Stimulated activated CD8-positive, alpha-beta memory T cell treated with anti-CD3 and anti-CD28 coated beads, Interleukin-12 subunit alpha, Interleukin-12 subunit beta, amount 100 ng/mL, for 24 hours (primary cell): ENCODE data around the gene RNF182.
"Not testable (repeated sequence)": the region's sequence is repeated elsewhere in the genome, so short reads cannot be mapped to it uniquely, and the experiment has no call there.

ENCODE experiments used
- DNase-seq: peaks from one replicate; pipeline ENCODE4 v3.0.0-alpha.2; 2020; ENCODE audit errors: extremely low read depth

Gene RNF182

DNA sequence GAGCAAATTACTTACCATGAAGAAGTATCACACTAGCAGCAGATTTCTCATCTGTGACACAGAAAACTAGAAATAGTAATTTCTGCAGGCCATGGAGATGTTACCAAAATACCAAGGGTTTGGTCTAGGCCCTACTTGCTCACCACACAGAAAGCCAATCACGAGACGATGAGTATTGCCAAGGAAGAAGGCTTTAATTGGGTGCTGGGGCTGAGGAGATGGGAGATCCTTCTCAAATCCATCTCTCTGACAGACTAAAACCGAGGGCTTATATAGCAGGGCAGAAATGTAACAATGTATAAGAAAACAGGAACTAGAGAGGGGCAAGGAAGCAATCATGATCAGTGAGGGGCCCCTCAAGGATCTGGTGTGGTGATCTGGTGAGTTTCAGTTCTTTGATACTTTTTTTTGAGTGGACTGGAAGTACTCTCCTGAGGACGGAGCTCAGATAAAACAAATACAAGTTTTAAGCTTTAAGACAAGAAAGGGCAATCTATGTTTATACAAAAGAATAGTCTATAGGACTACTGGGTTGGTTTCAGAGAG lies 40.9 kb downstream of the RNF182 start:
- no peak for DNase-seq

DNA sequence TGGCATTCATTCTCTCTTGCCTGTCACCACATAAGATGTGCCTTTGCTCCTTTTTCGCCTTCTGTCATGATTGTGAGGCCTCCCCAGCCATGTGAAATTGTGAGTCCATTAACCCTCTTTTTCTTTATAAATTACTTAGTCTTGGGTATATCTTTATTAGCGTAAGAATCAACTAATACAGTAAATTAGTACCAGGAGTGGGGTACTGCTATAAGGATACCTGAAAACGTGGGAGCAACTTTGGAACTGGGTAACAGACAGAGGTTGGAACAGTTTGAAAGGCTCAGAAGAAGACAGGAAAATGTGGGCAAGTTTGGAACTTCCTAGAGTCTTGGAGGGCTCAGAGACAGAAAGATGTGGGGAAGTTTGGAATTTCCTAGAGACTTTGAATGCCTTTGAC lies 46.6 kb downstream of the RNF182 start:
- DNase-seq = no peak

DNA sequence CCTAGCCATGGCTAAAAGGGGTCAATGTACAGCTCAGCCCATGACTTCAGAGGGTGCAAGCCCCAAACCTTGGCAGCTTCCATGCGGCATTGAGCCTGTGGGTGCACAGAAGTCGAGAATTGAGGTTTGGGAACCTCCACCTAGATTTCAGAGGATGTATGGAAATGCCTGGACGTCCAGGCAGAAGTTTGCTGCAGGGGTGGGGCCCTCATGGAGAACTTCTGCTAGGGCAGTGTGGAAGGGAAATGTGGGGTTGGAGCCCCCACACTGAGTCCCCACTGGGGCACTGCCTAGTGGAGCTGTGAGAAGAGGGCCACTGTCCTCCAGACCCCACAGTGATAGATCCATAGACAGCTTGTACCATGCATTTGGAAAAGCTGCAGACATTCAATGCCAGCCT lies 47.9 kb downstream of the RNF182 start:
- not testable (repeated sequence) for DNase-seq

DNA sequence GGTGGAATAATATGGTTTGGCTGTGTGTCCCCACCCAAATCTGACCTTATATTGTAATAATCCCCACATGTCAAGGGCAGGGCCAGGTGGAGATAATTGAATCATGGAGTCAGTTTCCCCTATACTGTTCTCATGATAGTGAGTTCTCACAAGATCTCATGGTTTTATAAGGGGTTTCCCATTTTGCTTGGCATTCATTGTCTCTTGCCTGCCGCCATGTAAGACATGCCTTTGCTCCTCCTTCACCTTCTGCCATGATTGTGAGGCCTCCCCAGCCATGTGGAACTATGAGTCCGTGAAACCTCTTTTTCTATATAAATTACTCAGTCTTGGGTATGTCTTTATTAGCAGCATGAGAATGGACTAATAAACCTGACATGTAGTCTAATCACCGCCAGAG lies 48.7 kb downstream of the RNF182 start:
- not testable (repeated sequence) for DNase-seq

DNA sequence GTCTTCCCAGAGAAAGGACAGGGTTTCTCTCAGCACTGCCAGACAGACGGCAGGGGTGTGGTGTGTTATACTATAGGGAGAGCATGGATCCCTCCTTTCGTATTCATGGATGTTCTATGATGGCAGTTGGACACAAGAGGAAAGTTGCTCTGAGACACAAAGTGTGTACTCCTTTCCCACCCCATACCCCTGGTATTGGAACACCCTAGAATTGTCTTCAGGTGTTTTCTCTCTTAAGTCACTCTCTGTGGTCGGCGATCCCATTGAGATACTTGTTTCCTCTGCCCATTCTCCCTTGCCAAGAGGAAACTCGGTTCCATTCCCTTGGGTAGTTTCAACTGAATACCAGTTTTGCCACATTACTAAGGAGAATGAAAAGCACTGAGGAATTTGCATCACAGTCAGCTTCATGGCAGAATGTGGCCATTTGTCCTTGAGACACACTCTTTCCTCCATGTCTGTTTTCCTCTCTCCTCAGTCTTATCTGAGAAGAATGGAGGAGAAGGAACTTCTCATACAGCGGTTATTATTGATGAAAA lies 53.4 kb downstream of the RNF182 start:
- DNase-seq = no peak

DNA sequence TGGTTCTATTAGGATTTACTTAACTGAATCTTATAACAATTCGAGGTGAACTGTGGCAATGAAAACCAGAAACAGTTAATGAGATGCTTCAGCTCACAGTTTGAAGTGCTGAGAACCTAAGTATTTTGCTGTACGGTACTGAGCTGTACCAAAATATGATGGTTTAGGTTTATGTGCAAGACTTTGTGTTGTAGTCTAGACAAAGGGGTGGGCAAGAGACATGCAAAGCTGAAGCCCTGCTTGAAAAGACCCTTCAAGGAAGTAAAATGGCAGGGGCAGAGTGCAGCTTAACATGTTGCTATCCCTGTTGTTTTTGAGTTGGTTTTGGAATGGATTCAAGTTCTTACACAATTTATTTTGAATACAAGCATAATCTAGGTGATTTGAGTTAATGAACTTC lies 54.0 kb downstream of the RNF182 start:
- DNase-seq = no peak

DNA sequence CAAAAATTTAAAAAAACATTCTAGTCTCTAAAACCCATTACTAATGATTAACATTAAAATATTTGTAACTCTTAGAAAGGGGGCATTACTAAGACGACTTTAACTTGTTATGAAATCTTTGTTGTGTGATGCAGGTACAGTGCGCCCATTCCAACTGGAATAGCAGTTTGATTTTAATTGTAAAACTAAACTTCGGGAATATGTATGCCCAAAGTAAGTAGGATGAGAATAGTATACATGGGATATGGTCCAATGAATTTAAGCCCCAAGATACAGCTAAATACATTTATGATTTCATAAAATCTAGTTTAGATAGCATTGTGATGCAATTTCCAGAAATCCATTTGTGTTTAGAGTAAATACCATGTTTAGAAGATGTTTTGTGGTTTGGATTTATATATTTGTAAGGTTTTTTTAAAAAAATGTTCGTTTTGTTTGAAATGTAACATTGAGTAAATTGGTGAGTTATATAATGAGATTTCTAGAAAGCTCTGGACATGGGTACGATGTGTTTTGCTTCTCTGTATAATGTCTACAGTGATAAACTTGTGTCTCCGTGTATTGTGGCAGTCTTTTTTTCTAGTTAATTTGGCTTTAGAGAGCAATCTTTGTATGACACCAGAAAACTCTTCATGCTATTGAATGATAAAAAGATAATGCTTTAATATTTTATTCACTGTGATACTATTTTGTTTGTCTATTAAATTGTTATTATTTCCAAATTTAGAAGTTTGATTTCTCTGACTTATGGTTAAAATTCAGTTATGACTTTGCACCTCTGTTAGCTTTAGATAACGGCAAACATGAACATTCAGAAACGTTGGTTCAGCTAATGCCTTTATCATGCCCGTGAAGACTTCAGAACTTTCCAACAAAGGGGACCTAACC lies 54.8 kb downstream of the RNF182 start:
- DNase-seq = no peak

DNA sequence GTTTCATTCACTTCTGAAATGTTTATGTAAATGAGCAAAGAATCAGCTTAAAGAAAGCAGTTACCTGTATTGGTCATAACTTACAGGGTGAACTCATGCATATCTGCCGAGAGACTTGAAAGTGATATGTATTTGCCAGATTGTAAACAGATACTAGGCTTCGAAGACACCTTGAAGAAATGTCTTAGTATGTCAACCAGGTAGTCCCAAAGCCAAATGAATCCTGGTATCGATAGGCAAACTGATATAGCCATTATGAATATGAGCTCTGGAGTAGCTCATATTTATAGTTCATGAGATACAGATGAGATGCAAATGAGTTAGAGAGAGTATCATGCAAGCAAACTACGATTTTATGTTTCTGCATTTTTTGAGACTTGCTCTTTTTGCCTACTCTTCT lies 55.8 kb downstream of the RNF182 start:
- no peak for DNase-seq

DNA sequence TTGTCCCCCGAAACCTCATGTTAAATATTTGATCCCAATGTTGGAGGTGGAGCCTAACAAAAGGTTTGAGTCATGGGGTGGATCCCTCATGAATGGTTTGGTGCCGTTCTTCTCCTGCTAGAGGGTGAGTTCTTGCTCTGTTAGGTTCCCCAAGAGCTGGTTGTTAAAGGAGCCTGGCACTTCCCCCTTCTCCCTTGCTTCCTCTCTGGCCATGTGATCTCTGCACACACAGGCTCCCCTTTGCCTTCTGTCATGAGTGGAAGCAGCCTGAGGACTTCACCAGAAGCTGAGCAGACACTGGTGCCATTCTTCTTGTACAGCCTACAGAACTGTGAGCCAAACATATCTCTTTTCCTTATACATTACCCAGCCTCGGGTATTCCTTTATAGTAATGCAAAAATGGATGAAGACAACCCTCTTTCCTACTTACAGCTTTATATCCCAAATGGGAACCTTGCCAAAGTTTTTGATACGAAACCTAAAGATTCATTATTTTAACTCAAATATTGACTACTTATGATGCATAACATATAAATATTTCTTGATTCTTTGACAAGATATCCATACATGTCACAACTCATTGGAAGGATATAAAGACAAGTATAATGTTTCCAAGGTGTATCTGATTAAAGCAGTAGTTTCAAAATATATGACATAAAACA lies 61.0 kb downstream of the RNF182 start:
- no peak for DNase-seq

DNA sequence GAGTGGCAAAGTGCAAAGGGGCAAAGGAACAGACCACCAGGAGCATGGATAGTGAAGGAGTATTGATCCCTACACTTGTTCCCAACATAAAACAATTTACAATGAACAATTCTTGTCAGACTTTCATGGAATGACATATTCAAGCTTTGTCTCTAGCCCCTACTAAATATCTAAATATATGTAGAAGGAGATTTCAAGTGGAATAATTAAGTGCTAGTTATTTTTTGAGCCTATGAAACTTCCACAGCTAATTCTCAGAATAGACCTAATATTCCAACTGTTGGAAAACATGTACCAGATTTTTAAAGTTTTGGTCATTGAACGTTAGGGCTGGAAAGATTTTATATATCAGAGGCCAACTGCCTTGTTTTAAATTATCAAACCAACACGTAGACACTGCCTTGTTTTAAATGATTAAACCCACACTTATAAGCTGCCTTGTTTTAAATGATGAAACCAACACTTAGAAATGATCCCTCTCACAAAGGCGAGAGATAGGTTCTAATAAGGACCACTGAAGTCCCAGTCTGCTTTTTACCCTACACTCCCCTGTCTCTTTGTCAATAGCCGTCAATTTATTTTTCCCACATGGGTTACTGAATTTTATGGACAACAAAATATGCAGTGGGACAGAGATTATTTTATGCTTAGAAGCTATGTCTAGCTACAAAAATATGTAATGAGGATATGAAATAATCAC lies 62.1 kb downstream of the RNF182 start:
- DNase-seq = no peak

DNA sequence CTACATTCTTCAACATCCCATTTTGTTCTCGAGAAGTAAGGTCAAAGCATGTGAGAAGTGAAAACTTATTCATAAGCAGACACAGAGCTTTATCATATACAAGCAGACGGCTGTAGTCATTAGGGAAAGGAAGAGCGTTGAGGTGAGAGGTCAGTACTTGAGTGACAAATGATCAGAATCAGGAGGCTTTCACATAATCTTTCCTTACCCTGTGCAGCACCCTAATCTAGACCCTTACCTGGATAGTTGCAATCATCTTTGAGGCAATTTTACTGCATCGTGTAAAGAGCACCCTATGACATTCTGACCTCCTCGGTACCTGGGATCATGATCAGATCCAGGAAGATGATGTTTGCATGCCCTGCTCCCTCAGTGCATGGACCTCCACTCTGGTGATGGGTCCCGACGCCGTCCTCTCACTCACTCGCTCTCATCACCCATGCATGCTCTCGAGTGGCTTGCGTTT lies 62.7 kb downstream of the RNF182 start:
- no peak for DNase-seq

DNA sequence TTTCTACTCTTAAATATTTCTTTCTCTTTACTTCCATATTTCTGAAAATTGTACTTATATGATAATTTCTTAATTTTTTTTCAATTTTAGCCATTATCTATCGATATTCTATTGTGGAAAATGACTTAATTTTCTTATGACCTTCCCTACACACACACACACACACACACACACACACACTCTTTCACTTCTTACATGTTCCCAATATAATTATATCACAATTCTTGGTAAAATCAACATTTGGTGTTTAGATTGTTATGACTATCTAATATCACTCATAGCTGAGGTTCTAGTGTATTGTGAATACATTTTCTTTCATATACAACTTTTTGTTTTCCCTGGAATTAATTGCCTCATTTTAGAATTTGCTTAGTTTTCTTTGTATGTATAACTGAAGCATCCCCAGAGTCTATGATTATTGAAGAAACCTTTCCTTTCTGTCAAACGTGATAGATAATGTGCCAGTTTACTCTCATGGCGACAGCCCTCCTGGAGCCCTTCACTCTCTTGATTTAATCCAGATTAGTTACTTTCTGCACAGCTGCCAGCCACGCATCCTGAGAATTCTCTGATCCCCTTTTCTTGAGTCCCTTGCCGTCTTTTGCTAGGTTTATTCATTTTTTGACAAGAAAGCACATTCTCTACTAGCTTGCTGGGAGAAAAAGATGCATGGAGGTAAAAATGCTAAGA lies 63.4 kb downstream of the RNF182 start:
- no peak for DNase-seq

DNA sequence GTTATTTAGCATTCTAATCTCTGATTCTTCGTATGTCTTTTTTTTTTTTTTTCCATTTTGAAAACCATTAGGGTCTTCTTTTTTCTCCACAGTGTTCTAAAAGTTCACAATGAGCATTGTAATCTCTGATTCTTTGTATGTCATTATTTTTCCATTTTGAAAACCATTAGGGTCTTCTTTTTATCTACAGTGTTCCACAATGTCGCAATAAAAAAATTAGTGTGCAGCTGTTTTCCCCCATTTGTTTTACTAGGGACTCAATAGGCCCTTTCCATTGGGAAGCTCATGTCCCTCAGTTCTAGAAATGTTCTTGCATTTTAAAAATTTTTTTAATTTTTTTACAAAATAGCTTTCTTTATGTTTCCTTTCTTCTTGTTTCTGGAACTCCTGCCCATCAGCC lies 64.2 kb downstream of the RNF182 start:
- no peak for DNase-seq

DNA sequence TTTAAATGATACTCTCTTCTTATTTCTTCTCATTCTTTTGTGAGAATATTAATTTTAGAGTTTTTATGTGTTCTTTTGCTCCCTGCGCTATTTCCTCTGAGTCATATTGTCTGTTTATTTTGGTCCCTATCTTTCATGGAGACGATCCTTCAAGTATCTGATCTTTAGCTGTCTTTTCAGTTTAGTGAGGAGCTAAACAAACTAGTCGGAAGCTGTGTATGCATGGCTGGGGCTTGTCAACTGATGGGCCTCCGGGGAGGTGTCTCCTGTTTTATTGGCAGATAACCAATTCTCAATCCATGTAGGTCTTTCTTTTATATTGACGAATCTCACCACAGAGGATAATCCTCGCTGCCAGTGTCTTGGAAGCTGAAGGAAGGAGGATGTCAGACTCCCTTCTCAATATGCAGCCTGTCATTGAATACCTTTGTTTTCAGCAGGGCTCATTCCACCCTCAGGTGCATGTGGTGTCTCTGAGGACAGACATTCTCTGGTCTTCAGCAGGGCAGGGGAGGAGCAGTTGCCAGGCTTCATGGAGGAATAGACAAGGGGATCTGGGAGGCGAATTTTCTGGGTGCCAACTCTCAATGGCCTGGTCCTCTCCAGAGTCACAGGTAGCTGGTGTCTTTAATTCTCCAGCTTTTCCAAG lies 64.9 kb downstream of the RNF182 start:
- no peak for DNase-seq

DNA sequence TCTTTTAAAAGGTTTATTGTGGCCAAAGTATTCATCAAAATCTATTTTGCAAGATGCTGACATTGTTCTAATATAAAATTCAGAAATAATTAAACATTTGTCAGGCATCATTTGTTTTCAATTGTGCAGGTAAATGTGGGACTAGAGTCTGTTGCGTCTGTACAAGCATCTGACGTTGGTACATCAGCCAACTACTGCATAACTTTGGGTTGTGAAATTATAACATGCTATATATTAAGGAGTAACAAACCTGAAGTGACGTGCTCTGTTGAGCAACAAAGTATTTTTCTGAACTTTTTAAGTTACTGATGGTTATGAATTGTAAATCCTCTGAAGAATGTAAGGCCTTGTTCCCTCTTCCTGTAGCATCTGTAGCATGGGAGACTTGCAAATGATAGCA lies 66.0 kb downstream of the RNF182 start:
- no peak for DNase-seq

DNA sequence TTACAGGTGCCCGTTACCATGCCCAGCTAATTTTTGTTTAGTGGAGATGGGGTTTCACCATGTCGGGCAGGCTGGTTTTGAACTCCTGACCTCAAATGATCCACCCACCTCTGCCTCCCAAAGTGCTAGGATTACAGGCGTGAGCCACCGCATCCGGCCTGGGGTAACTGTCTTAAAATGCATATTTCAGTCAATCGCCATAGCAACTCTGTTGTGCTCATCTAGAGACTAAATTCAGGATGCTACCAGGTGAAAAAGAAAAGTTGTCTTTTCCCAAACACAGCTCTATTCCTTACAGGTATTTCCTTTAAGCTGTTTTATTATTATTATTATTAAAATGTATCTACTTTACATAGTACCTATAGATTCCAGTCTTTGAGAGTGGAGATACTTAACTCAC lies 66.6 kb downstream of the RNF182 start:
- DNase-seq = no peak

DNA sequence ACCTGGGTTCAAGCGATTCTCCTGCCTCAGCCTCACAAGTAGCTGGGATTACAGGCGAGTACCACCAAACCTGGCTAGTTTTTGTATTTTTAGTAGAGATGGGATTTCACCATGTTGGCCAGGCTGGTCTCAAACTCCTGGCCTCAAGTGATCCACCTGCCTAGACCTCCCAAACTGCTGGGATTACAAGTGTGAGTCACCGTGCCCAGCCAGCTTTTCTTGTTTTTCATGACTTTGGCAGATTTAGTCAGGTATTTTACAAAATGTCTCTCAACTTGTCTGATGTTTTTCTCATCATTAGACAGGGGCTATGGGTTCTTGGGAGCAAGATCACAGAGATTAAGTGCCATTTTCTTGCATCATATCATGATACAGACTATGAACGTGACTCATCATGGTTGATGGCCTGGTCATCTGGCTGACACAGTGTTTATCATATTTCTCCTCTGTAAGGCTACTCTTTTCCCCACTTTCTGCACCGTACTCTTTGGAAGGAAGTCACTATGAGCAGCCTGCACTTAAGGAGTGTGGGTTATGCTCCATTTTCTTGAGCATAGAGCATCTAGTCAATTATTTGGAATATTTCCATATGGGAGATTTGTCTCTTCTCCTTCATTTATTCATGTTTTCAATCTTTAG lies 67.8 kb downstream of the RNF182 start:
- no peak for DNase-seq

DNA sequence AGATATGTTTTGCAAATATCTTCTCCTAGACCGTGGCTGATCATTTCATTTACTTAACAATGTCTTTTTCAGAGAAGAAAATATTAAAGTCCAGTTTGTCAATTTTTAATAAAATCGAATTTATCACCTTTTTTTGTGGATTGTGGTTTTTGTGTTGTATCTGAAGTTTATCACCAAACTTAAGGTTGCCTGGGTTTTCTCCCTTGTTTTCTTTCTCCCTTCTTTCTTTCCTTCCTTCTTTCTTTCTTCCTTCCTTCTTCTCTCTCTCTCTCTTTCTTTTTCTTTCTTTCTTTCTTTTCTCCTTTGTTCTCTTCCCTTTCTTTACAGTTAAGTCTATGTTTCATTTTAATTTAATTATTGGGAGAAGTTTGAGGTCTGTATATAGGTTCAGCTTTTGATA lies 68.7 kb downstream of the RNF182 start:
- DNase-seq = no peak

DNA sequence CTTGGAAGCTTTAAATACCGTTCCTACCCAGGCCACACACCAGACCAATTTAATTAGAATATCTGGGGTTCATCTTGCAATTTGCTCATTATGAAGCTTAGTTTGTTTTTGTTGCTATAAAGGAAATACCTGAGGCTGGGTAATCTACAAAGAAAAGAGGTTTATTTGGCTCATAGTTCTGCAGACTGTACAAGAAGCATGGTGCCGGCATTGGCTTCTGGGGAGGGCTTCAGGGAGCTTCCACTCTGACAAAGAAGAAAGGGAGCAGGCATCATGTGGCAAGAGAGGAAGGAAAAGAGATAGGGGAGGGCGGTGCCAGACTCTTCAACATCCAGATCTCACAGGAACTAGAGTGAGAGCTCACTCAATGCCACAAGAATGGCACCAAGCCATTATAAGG lies 73.6 kb downstream of the RNF182 start:
- DNase-seq = no peak

DNA sequence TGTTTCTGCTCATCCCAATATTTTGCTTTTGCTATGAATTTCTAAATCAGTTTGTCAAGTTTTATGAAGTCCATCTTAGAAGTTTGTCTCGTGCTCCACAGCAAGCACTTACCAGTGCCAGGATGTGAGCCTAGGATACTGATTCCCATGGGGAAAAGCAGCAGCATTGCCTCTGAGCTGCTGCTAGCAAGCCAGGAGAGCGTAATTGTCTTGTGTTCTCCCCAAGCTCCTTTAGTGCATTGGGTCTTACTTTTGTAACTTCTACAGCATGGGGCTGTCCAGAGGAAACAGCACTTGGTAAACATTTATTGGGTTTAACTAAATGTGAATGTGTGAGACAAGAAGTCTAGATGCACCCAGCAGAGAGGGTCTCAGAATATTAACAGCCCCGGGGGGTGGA lies 76.1 kb downstream of the RNF182 start:
- no peak for DNase-seq
